H1 (cell line): Measurements from ENCODE around the gene TSPAN5. TPM values are rescaled to one million over a fixed set of nuclear protein-coding genes. Genes with fewer than 3 reads are reported as not detected.

Experiments
- CTCF ChIA-PET: fragments of 300-600 bp; sonication (Branson Sonifier 250); formaldehyde crosslinking; loops from one replicate; lab custom pipeline; 2021; ENCODE audit not compliant: partially characterized antibody; lab: Charles Lee
- POLR2A ChIA-PET: fragments of 300-600 bp; sonication (Branson Sonifier 250); formaldehyde crosslinking; loops from one replicate; lab custom pipeline; 2021; ENCODE audit warnings: inconsistent platforms; ENCODE audit not compliant: partially characterized antibody; lab: Charles Lee
- DNase-seq, 2 experiments: peaks; one replicate each; pipeline versions ENCODE4 v3.0.0 to v3.0.0-alpha.2; 2010 to 2022; ENCODE audit warnings: low spot score in 2 of 2, low read depth in 1 of 2, mixed read lengths in 1 of 2
- FAIRE-seq: peaks from 2 replicates; lab custom pipeline; 2011; peaks lifted over from hg19 to GRCh38; lab: Jason Lieb, UNC
- H2AFZ ChIP-seq: 2 replicates; pipeline ENCODE4 v1.8.1; 2012; ENCODE audit warnings: low read length, inconsistent platforms
- H2AK5ac ChIP-seq: 2 replicates; pipeline ENCODE4 v1.6.1; 2013; ENCODE audit warnings: low read depth, low read length
- H2BK120ac ChIP-seq: replicated peaks from 2 replicates; pipeline ENCODE3; 2013; ENCODE audit warnings: low read depth, low read length, inconsistent platforms
- H2BK12ac ChIP-seq: 2 replicates; pipeline ENCODE4 v1.6.1; 2013; ENCODE audit warnings: low read depth, low read length
- H2BK15ac ChIP-seq: 2 replicates; pipeline ENCODE4 v1.6.1; 2013; ENCODE audit warnings: low read length
- H2BK20ac ChIP-seq: 2 replicates; pipeline ENCODE4 v1.6.1; 2013; ENCODE audit warnings: low read length
- H2BK5ac ChIP-seq: 2 replicates; pipeline ENCODE4 v1.6.1; 2013; ENCODE audit warnings: low read depth, low read length
- H3K14ac ChIP-seq: 2 replicates; pipeline ENCODE4 v1.6.1; 2013; ENCODE audit warnings: inconsistent platforms; ENCODE audit not compliant: insufficient read length
- H3K18ac ChIP-seq: 2 replicates; pipeline ENCODE4 v1.6.1; 2013; ENCODE audit warnings: low read length; ENCODE audit errors: extremely low read depth
- H3K23ac ChIP-seq: 2 replicates; pipeline ENCODE4 v1.6.1; 2013; ENCODE audit warnings: inconsistent platforms; ENCODE audit not compliant: insufficient read length
- H3K23me2 ChIP-seq: 2 replicates; pipeline ENCODE4 v1.6.1; 2013; ENCODE audit warnings: low read depth, low read length
- H3K27ac ChIP-seq: 2 replicates; pipeline ENCODE4 v1.6.1; 2011; ENCODE audit warnings: low read depth, low read length, inconsistent platforms
- H3K27me3 ChIP-seq, 4 experiments: replicated peaks in 1 of 4; 1 replicate in 1 of 4; 2 replicates in 3 of 4; pipeline versions ENCODE4 v1.6.1 to v1.8.1; 2011 to 2013; ENCODE audit warnings: low read length in 3 of 4, mild to moderate bottlenecking in 3 of 4, inconsistent platforms in 2 of 4, mixed read lengths in 2 of 4, moderate library complexity in 1 of 4; ENCODE audit not compliant: control insufficient read depth in 3 of 4, insufficient read depth in 3 of 4; ENCODE audit errors: extremely low read depth in 1 of 4
- H3K36me3 ChIP-seq, 4 experiments: 2 replicates each; pipeline versions ENCODE4 v1.6.1 to v1.8.1; 2011 to 2013; ENCODE audit warnings: mild to moderate bottlenecking in 4 of 4, low read length in 3 of 4, moderate library complexity in 2 of 4, control low read depth in 1 of 4, inconsistent platforms in 1 of 4; ENCODE audit not compliant: insufficient read depth in 4 of 4, control insufficient read depth in 2 of 4
- H3K4ac ChIP-seq: replicated peaks from 2 replicates; pipeline ENCODE3; 2013; ENCODE audit warnings: low read length, low read depth, mixed read lengths, inconsistent platforms; ENCODE audit not compliant: insufficient read length
- H3K4me1 ChIP-seq, 4 experiments: replicated peaks in 1 of 4; 1 replicate in 1 of 4; 2 replicates in 3 of 4; pipeline versions ENCODE4 v1.6.1 to v1.8.1; 2011 to 2013; ENCODE audit warnings: low read length in 3 of 4, inconsistent platforms in 2 of 4, mixed read lengths in 1 of 4; ENCODE audit not compliant: insufficient read depth in 4 of 4, control insufficient read depth in 3 of 4
- H3K4me2 ChIP-seq, 2 experiments: 2 replicates each; pipeline versions ENCODE4 v1.6.1 to v1.8.1; 2011 to 2013; ENCODE audit warnings: low read depth in 2 of 2, low read length in 2 of 2, control low read depth in 1 of 2, inconsistent platforms in 1 of 2, mild to moderate bottlenecking in 1 of 2; ENCODE audit not compliant: insufficient read depth in 1 of 2
- H3K4me3 ChIP-seq, 4 experiments: fragments of 200-600, 300-600 bp in 1 of 4; sonication (generic), shearing (Covaris generic), sonication (Bioruptor Twin) in 1 of 4; 2 replicates each; pipeline versions ENCODE4 v1.5.1 to v1.8.1; 2011 to 2016; ENCODE audit warnings: low read length in 4 of 4, low read depth in 3 of 4, control low read depth in 2 of 4, inconsistent platforms in 2 of 4, mild to moderate bottlenecking in 2 of 4, mixed read lengths in 1 of 4, moderate library complexity in 1 of 4; ENCODE audit not compliant: insufficient read depth in 2 of 4; ENCODE audit errors: extremely low read depth in 1 of 4
- H3K56ac ChIP-seq: replicated peaks from 2 replicates; pipeline ENCODE3; 2013; ENCODE audit warnings: low read depth, mild to moderate bottlenecking, mixed read lengths, low read length, inconsistent platforms; ENCODE audit not compliant: insufficient read length
- H3K79me1 ChIP-seq: 2 replicates; pipeline ENCODE4 v1.6.1; 2013; ENCODE audit warnings: low read depth, low read length, control low read depth
- H3K79me2 ChIP-seq, 2 experiments: 2 replicates each; pipeline versions ENCODE4 v1.6.1 to v1.8.1; 2012 to 2013; ENCODE audit warnings: low read length in 2 of 2, mild to moderate bottlenecking in 2 of 2, inconsistent platforms in 1 of 2; ENCODE audit not compliant: insufficient read depth in 2 of 2, control insufficient read depth in 1 of 2
- H3K9ac ChIP-seq, 4 experiments: replicated peaks in 1 of 4; 1 replicate in 1 of 4; 2 replicates in 3 of 4; pipeline versions ENCODE4 v1.6.1 to v1.8.1; 2011 to 2013; ENCODE audit warnings: low read depth in 3 of 4, low read length in 3 of 4, control low read depth in 2 of 4, mild to moderate bottlenecking in 2 of 4, moderate library complexity in 2 of 4, inconsistent platforms in 1 of 4; ENCODE audit errors: extremely low read depth in 1 of 4
- H3K9me3 ChIP-seq, 2 experiments: 2 replicates each; pipeline versions ENCODE4 v1.6.1 to v1.8.1; 2012 to 2013; ENCODE audit warnings: mild to moderate bottlenecking in 2 of 2, moderate library complexity in 2 of 2, control low read depth in 1 of 2, inconsistent platforms in 1 of 2, low read depth in 1 of 2, low read length in 1 of 2, mixed read lengths in 1 of 2; ENCODE audit not compliant: insufficient read depth in 2 of 2
- H4K20me1 ChIP-seq, 2 experiments: replicated peaks in 1 of 2; 2 replicates each; pipeline versions ENCODE3 to v1.8.1; 2011 to 2013; ENCODE audit warnings: inconsistent platforms in 2 of 2, low read length in 2 of 2, mild to moderate bottlenecking in 1 of 2; ENCODE audit not compliant: insufficient read depth in 2 of 2, control insufficient read depth in 1 of 2
- H4K5ac ChIP-seq: 2 replicates; pipeline ENCODE4 v1.6.1; 2013; ENCODE audit warnings: low read length, low read depth, mixed read lengths, inconsistent platforms; ENCODE audit not compliant: insufficient read length
- H4K8ac ChIP-seq: 2 replicates; pipeline ENCODE4 v1.8.0; 2013; ENCODE audit warnings: mild to moderate bottlenecking, moderate library complexity, low read length, inconsistent platforms; ENCODE audit not compliant: insufficient read depth; ENCODE audit errors: extremely low read depth
- H4K91ac ChIP-seq: replicated peaks from 2 replicates; pipeline ENCODE3; 2013; ENCODE audit warnings: low read length, mixed read lengths, inconsistent platforms; ENCODE audit not compliant: insufficient read length
- CBX5 ChIP-seq: fragments of 300-800, 300-1000 bp; sonication (generic); IDR thresholded peaks from 2 replicates; pipeline ENCODE4 v1.7.1; 2016; ENCODE audit warnings: antibody characterized with exemption, low read length, low read depth
- CBX8 ChIP-seq: fragments of 300-800, 300-1000 bp; sonication (generic); IDR thresholded peaks from 2 replicates; pipeline ENCODE4 v1.7.1; 2016; ENCODE audit warnings: low read depth, low read length, borderline replicate concordance
- EGR1 ChIP-seq: IDR thresholded peaks from 2 replicates; pipeline ENCODE4 v1.6.1; 2011; ENCODE audit warnings: low read depth, low read length, borderline replicate concordance
- FOSL1 ChIP-seq: IDR thresholded peaks from 2 replicates; pipeline ENCODE4 v1.6.1; 2011; ENCODE audit warnings: mild to moderate bottlenecking, low read depth, low read length, moderate library complexity; ENCODE audit not compliant: insufficient read depth
- GABPA ChIP-seq: IDR thresholded peaks from 2 replicates; pipeline ENCODE4 v1.6.1; 2011; ENCODE audit warnings: mild to moderate bottlenecking, low read length, moderate library complexity, borderline replicate concordance; ENCODE audit not compliant: insufficient read depth
- KDM1A ChIP-seq: fragments of 200-600, 300-600 bp; sonication (generic); IDR thresholded peaks from 2 replicates; pipeline ENCODE4 v1.7.1; 2016; ENCODE audit warnings: mild to moderate bottlenecking, low read length, borderline replicate concordance
- MAX ChIP-seq: IDR thresholded peaks from 2 replicates; pipeline ENCODE4 v1.6.1; 2012; ENCODE audit warnings: inconsistent platforms
- NANOG ChIP-seq: IDR thresholded peaks from 2 replicates; pipeline ENCODE4 v1.6.1; 2011; ENCODE audit warnings: low read length, low read depth, mild to moderate bottlenecking, inconsistent platforms; ENCODE audit not compliant: insufficient read depth, poor library complexity, severe bottlenecking
- SUZ12 ChIP-seq: fragments of 200-600 bp; sonication (generic); IDR thresholded peaks from 2 replicates; pipeline ENCODE4 v1.6.1; 2012; ENCODE audit warnings: mild to moderate bottlenecking, inconsistent platforms, low read length, moderate library complexity, mixed read lengths
- TAF1 ChIP-seq: IDR thresholded peaks from 2 replicates; pipeline ENCODE4 v1.6.1; 2011; ENCODE audit warnings: mild to moderate bottlenecking, low read depth, low read length
- TEAD4 ChIP-seq: IDR thresholded peaks from 2 replicates; pipeline ENCODE4 v1.6.1; 2012; ENCODE audit warnings: low read depth, low read length, inconsistent platforms, mixed read lengths
- ZNF274 ChIP-seq: IDR thresholded peaks from 2 replicates; pipeline ENCODE4 v1.7.0; 2012; ENCODE audit warnings: low read length, borderline replicate concordance; ENCODE audit errors: extremely low read depth
- WGBS, 2 experiments: shearing (Covaris generic) in 1 of 2; methylation state at CpG; one replicate each; pipeline versions ENCODE4 v1.1.6 to v1.1.7; 2013 to 2015; ENCODE audit warnings: low lambda C conversion rate in 2 of 2, mixed read lengths in 2 of 2, inconsistent platforms in 1 of 2, low coverage in 1 of 2, missing lambda C conversion rate in 1 of 2; ENCODE audit not compliant: insufficient replicate concordance in 2 of 2, insufficient coverage in 1 of 2, insufficient read length in 1 of 2; ENCODE audit errors: extremely low coverage in 1 of 2, missing lambda C conversion rate in 1 of 2; 5-methylcytosine and 5-hydroxymethylcytosine counted together
- polyA plus RNA-seq, 7 experiments: library from polyadenylated mRNA; depleted of rRNA in 3 of 7; stranded (reverse) in 5 of 7; unstranded in 2 of 7; fragments of >200 nt in 5 of 7; fragments of 200-250 nt in 2 of 7; gene quantifications; 1 replicate in 5 of 7; 2 replicates in 1 of 7; 4 replicates in 1 of 7; pipeline versions ENCODE4 v1.2.1 to v1.2.3, GENCODE V29; 2011 to 2013; ENCODE audit warnings: missing spikeins in 2 of 7, mixed read lengths in 2 of 7
- total RNA-seq: library from RNA; stranded (reverse); fragmentation: NEBNext Ultra II Directional; extraction: Animal tissue kit (Norgen Biotek cat#: 25700); gene quantifications from 2 replicates; pipeline ENCODE4 v1.2.1, GENCODE V29; 2021
- TF ChIP-seq, protein P1 (sequence below): IDR thresholded peaks from 2 replicates; pipeline ENCODE4 v1.6.1; 2011; ENCODE audit warnings: low read depth, mild to moderate bottlenecking, low read length; ENCODE audit not compliant: insufficient read depth

The TSPAN5 gene
- total and polyA plus RNA-seq, 2 of the 8 experiments (the other 6 are each of a cell fraction or from before 2014, with no cell fraction given), result 17.6 to 21.2 TPM

GRCh38 chr4:98522062-98522461, 136.3 kb downstream of the TSPAN5 start:
- H3K4me1 ChIP-seq, result peaks cover 3 to 7% (median 5%) of the 10 kb centered on the region in 4 experiments; a peak in 4 of 7 replicates
- H3K23me2 ChIP-seq, result no peaks in the 10 kb centered on the region
- no peak overlapping the region for H2BK15ac ChIP-seq
- no peak overlapping the region for H3K23ac ChIP-seq
- H3K4me3 ChIP-seq, result no peak overlapping the region
- no peak overlapping the region for H3K56ac ChIP-seq
- H3K27me3 ChIP-seq, result no peaks in the 10 kb centered on the region
- no peak overlapping the region for H2BK12ac ChIP-seq
- H4K20me1 ChIP-seq, result no peaks in the 10 kb centered on the region
- H3K4me2 ChIP-seq, result no peak overlapping the region
- no peak overlapping the region for H4K91ac ChIP-seq
- no peak overlapping the region for H2AK5ac ChIP-seq
- H3K79me1 ChIP-seq, result no peaks in the 10 kb centered on the region; the same call in 1 of the 2 replicates
- FAIRE-seq (no peak), DNase-seq (no peak)
- no peak overlapping the region for H2BK120ac ChIP-seq
- H3K79me2 ChIP-seq, result peaks cover 0 to 7% of the 10 kb centered on the region in 2 experiments; a peak in 2 of 4 replicates
- no peak overlapping the region for H3K14ac ChIP-seq
- ChIA-PET CTCF (interaction anchor here (1.3 to 1.7 kb wide), 2 partner anchors 16 to 54 kb away, joined by 3 to 4 read pairs; no protein-coding TSS in a partner anchor), POLR2A (no interaction called here)
- TF ChIP-seq GABPA (no peak), CBX8 (no peak), FOSL1 (no peak), KDM1A (no peak), TEAD4 (no peak), TAF1 (no peak), ZNF274 (no peak), NANOG (no peak), SUZ12 (no peak), MAX (no peak), CBX5 (no peak), EGR1 (no peak)
- TF ChIP-seq, protein P1, sequence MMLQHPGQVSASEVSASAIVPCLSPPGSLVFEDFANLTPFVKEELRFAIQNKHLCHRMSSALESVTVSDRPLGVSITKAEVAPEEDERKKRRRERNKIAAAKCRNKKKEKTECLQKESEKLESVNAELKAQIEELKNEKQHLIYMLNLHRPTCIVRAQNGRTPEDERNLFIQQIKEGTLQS, result no peak
- no peak overlapping the region for H3K27ac ChIP-seq
- no peak overlapping the region for H4K8ac ChIP-seq
- H4K5ac ChIP-seq, result no peak overlapping the region
- H2BK20ac ChIP-seq, result no peak overlapping the region
- H3K36me3 ChIP-seq, result no peaks in the 10 kb centered on the region
- H3K4ac ChIP-seq, result no peak overlapping the region
- H3K9ac ChIP-seq, result no peak overlapping the region
- no peak overlapping the region for H2BK5ac ChIP-seq
- H2AFZ ChIP-seq, result no peak overlapping the region
- H3K9me3 ChIP-seq, result 0 out of 4 replicates have a peak, but pooled peaks cover 0 to 3% of the 10 kb centered on the region in 2 experiments
- H3K18ac ChIP-seq, result no peak overlapping the region
- 94% methylated on average over 5 of the region's 5 CpGs; no CpG with 5 or more reads in 1 of the 2 experiments for WGBS, 2 experiments
